OCI-LY1 (cell line): ENCODE results near the gene TIMM44.

ENCODE experiments used
- H2AFZ ChIP-seq: fragments of 200-600 bp; sonication (generic), shearing (Covaris generic); 2 replicates; pipeline ENCODE4 v1.6.0; 2014; ENCODE audit warnings: antibody characterized with exemption, mild to moderate bottlenecking, low read length
- H3F3A ChIP-seq: fragments of 200-600 bp; sonication (generic), shearing (Covaris generic); 2 replicates; pipeline ENCODE4 v1.6.0; 2014; ENCODE audit warnings: mild to moderate bottlenecking, antibody characterized with exemption, low read length, moderate library complexity; ENCODE audit not compliant: insufficient read depth
- H3K27ac ChIP-seq: fragments of 200-600 bp; sonication (generic); 2 replicates; pipeline ENCODE4 v1.5.1; 2014; ENCODE audit warnings: low read length, mixed run types, mild to moderate bottlenecking, low read depth; ENCODE audit not compliant: poor library complexity, severe bottlenecking
- H3K27me3 ChIP-seq: fragments of 200-600 bp; sonication (generic); 2 replicates; pipeline ENCODE4 v1.6.0; 2014; ENCODE audit warnings: antibody characterized with exemption, mild to moderate bottlenecking, low read length, moderate library complexity; ENCODE audit not compliant: insufficient read depth
- H3K36me3 ChIP-seq: fragments of 200-600 bp; sonication (generic); 2 replicates; pipeline ENCODE4 v1.6.1; 2014; ENCODE audit warnings: mild to moderate bottlenecking, antibody characterized with exemption, low read length, moderate library complexity, mixed read lengths; ENCODE audit not compliant: insufficient read depth
- H3K4me1 ChIP-seq: fragments of 200-600 bp; sonication (generic); 2 replicates; pipeline ENCODE4 v1.5.1; 2014; ENCODE audit warnings: mild to moderate bottlenecking, low read length, moderate library complexity; ENCODE audit not compliant: insufficient read depth, severe bottlenecking
- H3K4me2 ChIP-seq: fragments of 200-600 bp; sonication (generic), shearing (Covaris generic); 2 replicates; pipeline ENCODE4 v1.6.1; 2014; ENCODE audit warnings: low read length
- H3K4me3 ChIP-seq: fragments of 200-600 bp; sonication (generic); 2 replicates; pipeline ENCODE4 v1.5.1; 2014; ENCODE audit warnings: low read length, low read depth, mild to moderate bottlenecking, mixed read lengths; ENCODE audit not compliant: poor library complexity, severe bottlenecking
- H3K79me2 ChIP-seq: fragments of 200-600 bp; shearing (Covaris generic); 2 replicates; pipeline ENCODE4 v1.6.1; 2016; ENCODE audit warnings: mixed run types, low read length, mixed read lengths; ENCODE audit not compliant: insufficient read depth
- H3K9ac ChIP-seq: fragments of 200-600 bp; sonication (generic), shearing (Covaris generic); 2 replicates; pipeline ENCODE4 v1.6.1; 2014; ENCODE audit warnings: mild to moderate bottlenecking, low read length, mixed read lengths
- H3K9me2 ChIP-seq: fragments of 200-600 bp; sonication (generic), shearing (Covaris generic); 2 replicates; pipeline ENCODE4 v1.6.1; 2014; ENCODE audit warnings: low read depth, mild to moderate bottlenecking, low read length, mixed read lengths
- H3K9me3 ChIP-seq: fragments of 200-600 bp; shearing (Covaris generic); 2 replicates; pipeline ENCODE4 v1.6.1; 2014; ENCODE audit warnings: low read length, mixed read lengths
- H4K20me1 ChIP-seq: fragments of 200-600 bp; sonication (generic), shearing (Covaris generic); 2 replicates; pipeline ENCODE4 v1.6.0; 2016; ENCODE audit warnings: mild to moderate bottlenecking, low read length; ENCODE audit not compliant: insufficient read depth
- EZH2 ChIP-seq: fragments of 200-600 bp; sonication (generic), shearing (Covaris generic); IDR thresholded peaks from 2 replicates; pipeline ENCODE4 v1.8.0; 2017; ENCODE audit warnings: borderline replicate concordance, mixed run types, mild to moderate bottlenecking, antibody characterized with exemption, low read length, moderate library complexity, mixed read lengths
- TF ChIP-seq, protein P1 (sequence below): fragments of 200-600 bp; sonication (generic), shearing (Covaris generic); IDR thresholded peaks from 2 replicates; pipeline ENCODE4 v1.5.1; 2017; ENCODE audit warnings: mild to moderate bottlenecking, antibody characterized with exemption, low read length, moderate library complexity, mixed read lengths

TIMM44 gene

DNA sequence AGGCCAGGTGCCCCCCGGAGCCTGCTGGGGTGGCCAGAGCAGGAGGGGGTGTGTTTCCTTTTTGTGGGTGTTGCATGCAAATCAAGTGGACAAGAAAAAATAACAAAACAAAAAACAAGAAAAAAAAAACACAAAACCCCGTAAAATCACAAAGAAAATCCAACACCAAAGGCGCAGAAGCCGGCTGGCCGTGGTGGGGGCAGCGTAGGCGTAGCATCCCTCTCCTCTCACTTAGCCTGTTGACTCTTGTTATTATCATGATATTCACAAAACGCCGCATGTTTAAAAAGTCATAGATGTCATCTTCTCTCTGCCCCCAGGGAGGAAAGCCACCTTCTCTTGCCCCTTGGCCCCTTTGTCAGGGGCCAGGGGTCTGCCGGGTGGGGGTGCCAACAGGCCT lies 29.8 kb downstream of the TIMM44 start:
- Histone ChIP-seq H3K4me2 (no peak overlapping the region), H3K9me3 (no peaks in the 10 kb centered on the region), H3K4me3 (no peak overlapping the region), H4K20me1 (no peaks in the 10 kb centered on the region), H3K79me2 (no peaks in the 10 kb centered on the region), H2AFZ (no peak overlapping the region), H3K4me1 (peaks cover 27% of the 10 kb centered on the region), H3K27ac (no peak overlapping the region), H3K9me2 (no peaks in the 10 kb centered on the region), H3K36me3 (peaks cover 36% of the 10 kb centered on the region), H3K9ac (no peak overlapping the region), H3K27me3 (peaks cover 4% of the 10 kb centered on the region; the same call in 1 of the 2 replicates), H3F3A (no peaks in the 10 kb centered on the region)
- TF ChIP-seq, protein P1, sequence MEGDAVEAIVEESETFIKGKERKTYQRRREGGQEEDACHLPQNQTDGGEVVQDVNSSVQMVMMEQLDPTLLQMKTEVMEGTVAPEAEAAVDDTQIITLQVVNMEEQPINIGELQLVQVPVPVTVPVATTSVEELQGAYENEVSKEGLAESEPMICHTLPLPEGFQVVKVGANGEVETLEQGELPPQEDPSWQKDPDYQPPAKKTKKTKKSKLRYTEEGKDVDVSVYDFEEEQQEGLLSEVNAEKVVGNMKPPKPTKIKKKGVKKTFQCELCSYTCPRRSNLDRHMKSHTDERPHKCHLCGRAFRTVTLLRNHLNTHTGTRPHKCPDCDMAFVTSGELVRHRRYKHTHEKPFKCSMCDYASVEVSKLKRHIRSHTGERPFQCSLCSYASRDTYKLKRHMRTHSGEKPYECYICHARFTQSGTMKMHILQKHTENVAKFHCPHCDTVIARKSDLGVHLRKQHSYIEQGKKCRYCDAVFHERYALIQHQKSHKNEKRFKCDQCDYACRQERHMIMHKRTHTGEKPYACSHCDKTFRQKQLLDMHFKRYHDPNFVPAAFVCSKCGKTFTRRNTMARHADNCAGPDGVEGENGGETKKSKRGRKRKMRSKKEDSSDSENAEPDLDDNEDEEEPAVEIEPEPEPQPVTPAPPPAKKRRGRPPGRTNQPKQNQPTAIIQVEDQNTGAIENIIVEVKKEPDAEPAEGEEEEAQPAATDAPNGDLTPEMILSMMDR, result no peak
- TF ChIP-seq EZH2, result no peak

DNA sequence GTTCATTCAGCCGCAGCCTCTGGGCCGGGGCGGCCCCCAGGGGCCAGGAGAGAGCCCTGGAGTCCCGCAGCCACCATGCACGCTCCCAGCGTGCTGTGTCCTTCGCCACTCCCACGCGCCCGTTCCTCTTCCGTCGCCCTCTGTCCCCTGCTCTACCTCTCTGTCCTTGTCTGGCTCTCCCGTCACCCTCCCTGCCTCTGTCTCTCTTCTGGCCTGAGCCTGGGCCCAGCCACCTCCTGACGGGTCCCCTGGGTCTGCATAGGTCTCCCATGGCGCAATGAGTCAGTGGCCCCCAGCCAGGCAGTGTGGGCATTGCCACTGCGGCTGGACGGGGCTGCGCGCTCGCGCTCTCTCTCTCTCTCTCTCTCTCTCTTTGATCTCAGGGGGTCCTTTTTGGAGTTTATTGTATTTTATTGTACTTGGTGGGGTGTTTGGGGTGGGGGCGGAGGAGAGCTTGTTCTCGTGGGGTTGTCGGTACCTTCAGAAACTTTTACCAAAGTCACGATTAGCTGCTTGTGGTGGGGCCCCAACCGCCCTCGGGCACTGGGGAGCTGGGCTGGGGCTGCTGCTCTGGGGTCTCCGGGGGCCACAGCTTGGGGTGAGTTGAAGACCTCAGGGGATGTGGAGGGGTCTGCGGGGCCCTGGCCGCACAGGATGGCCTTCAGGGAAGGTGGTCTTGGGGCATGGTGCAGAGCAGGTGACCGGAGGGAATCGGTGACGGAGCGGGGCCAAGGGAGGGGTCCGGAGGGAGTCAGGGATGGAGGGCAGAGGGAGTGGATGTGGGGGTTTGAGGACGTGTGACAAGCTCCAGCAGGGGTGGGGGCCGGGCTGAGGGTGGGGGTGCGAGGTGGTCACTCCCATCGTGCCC lies 30.5 kb downstream of the TIMM44 start:
- no peak overlapping the region for H3K4me2 ChIP-seq
- H3K9me2 ChIP-seq, result no peaks in the 10 kb centered on the region
- H3K4me3 ChIP-seq, result no peak overlapping the region

DNA sequence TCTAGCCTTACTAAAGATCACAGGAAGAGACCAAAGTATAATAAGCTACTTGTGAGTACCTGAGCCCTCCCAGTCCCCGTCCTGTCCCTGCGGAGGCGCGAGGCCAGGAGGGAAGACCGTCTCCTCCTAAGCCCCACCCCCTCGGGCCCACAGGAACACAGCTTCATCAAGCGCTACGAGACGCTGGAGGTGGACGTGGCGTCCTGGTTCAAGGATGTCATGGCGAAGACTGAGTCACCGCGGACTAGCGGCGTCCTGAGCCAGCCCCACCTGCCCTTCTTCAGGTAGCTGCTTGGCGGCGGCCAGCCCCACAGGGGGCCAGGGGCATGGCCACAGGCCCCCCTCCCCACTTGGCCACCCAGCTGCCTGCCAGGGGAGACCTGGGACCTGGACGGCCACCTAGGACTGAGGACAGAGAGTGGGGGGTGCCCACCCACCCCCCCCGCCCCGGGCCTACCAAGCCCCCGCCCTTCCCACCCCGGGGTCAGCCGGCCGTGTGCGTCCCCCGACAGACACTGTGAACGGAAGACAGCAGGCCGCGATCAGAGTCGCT lies 31.2 kb downstream of the TIMM44 start:
- Histone ChIP-seq H3K4me1 (peaks cover 19% of the 10 kb centered on the region), H3K4me2 (no peak overlapping the region), H3K27me3 (peaks cover 4% of the 10 kb centered on the region; the same call in 1 of the 2 replicates), H3K36me3 (peaks cover 36% of the 10 kb centered on the region), H2AFZ (no peak overlapping the region), H3K9me3 (no peaks in the 10 kb centered on the region), H3K79me2 (no peaks in the 10 kb centered on the region), H3F3A (no peaks in the 10 kb centered on the region), H3K27ac (no peak overlapping the region), H3K4me3 (no peak overlapping the region), H3K9me2 (no peaks in the 10 kb centered on the region), H4K20me1 (no peaks in the 10 kb centered on the region), H3K9ac (no peak overlapping the region)
- TF ChIP-seq EZH2, result no peak
- TF ChIP-seq, protein P1, result no peak

More for the DNA sequence above, 30.5 kb downstream of the TIMM44 start:
- H3K9me3 ChIP-seq, result no peaks in the 10 kb centered on the region
- H3K4me1 ChIP-seq, result peaks cover 26% of the 10 kb centered on the region
- H3F3A ChIP-seq, result no peaks in the 10 kb centered on the region
- no peak overlapping the region for H2AFZ ChIP-seq
- no peaks in the 10 kb centered on the region for H3K79me2 ChIP-seq
- TF ChIP-seq, protein P1, result no peak
- TF ChIP-seq EZH2, result no peak
- no peak overlapping the region for H3K9ac ChIP-seq
- peaks cover 36% of the 10 kb centered on the region for H3K36me3 ChIP-seq
- no peak overlapping the region for H3K27ac ChIP-seq
- H3K27me3 ChIP-seq, result peaks cover 4% of the 10 kb centered on the region; the same call in 1 of the 2 replicates
- H4K20me1 ChIP-seq, result no peaks in the 10 kb centered on the region
